Endothelial cell of umbilical vein (primary cell): Measurements from ENCODE around the gene GLIPR1L2. TPM values are rescaled to one million over a fixed set of nuclear protein-coding genes. Genes with fewer than 3 reads are reported as not detected.
A peak's percentile ranks its signal among the peaks of the same experiment; 100 is the strongest.

Experiments
- BruUV-seq: library from RNA; stranded (reverse); fragments of 400-500 nt; replicated peaks from 2 replicates; lab custom pipeline; 2021; lab: Mats Ljungman, UMichigan
- CTCF ChIA-PET: fragments of 300-600, 350-600 bp; sonication (Branson Sonifier 250); formaldehyde crosslinking; loops from one replicate; lab custom pipeline; 2021; ENCODE audit warnings: antibody characterized with exemption, inconsistent platforms; lab: Charles Lee
- POLR2A ChIA-PET: fragments of 300-600, 350-600 bp; sonication (Branson Sonifier 250); formaldehyde crosslinking; loops from one replicate; lab custom pipeline; 2021; ENCODE audit warnings: antibody characterized with exemption, inconsistent platforms; lab: Charles Lee
- DNase-seq: peaks from one replicate; pipeline ENCODE4 v3.0.0-alpha.2; 2011; ENCODE audit warnings: low read depth, low spot score
- FAIRE-seq: peaks from 2 replicates; lab custom pipeline; 2011; peaks lifted over from hg19 to GRCh38; lab: Jason Lieb, UNC
- H2AFZ ChIP-seq: 2 replicates; pipeline ENCODE4 v1.6.0; 2012; ENCODE audit warnings: low read depth, low read length, control low read depth, inconsistent platforms
- H3K27ac ChIP-seq: 2 replicates; pipeline ENCODE4 v1.5.1; 2011; ENCODE audit warnings: low read depth, mild to moderate bottlenecking, control low read depth, low read length, moderate library complexity; ENCODE audit not compliant: insufficient read depth
- H3K27me3 ChIP-seq, 2 experiments: 2 replicates each; pipeline versions ENCODE4 v1.6.0 to v1.6.1; 2011; ENCODE audit warnings: low read length in 2 of 2, mixed read lengths in 1 of 2; ENCODE audit not compliant: control insufficient read depth in 2 of 2, insufficient read depth in 2 of 2
- H3K36me3 ChIP-seq, 2 experiments: 2 replicates in 1 of 2; 3 replicates in 1 of 2; pipeline ENCODE4 v1.5.1; 2011; ENCODE audit warnings: low read length in 2 of 2, mild to moderate bottlenecking in 1 of 2, moderate library complexity in 1 of 2; ENCODE audit not compliant: control insufficient read depth in 2 of 2, insufficient read depth in 2 of 2; ENCODE audit errors: extremely low read depth in 1 of 2
- H3K4me1 ChIP-seq: 3 replicates; pipeline ENCODE4 v1.5.1; 2011; ENCODE audit warnings: mild to moderate bottlenecking, low read length; ENCODE audit not compliant: control insufficient read depth, insufficient read depth; ENCODE audit errors: extremely low read depth
- H3K4me2 ChIP-seq: 2 replicates; pipeline ENCODE4 v1.6.1; 2011; ENCODE audit warnings: low read length, control low read depth, mixed read lengths; ENCODE audit not compliant: insufficient read depth
- H3K4me3 ChIP-seq, 3 experiments: fragments of 200-600 bp in 1 of 3; sonication (generic), shearing (Covaris generic) in 1 of 3; replicated peaks in 1 of 3; 2 replicates each; pipeline ENCODE4 v1.5.1; 2011 to 2016; ENCODE audit warnings: control low read depth in 3 of 3, low read length in 3 of 3, mild to moderate bottlenecking in 2 of 3, inconsistent platforms in 1 of 3, low read depth in 1 of 3, moderate library complexity in 1 of 3; ENCODE audit not compliant: insufficient read depth in 1 of 3
- H3K79me2 ChIP-seq: 2 replicates; pipeline ENCODE4 v1.6.0; 2012; ENCODE audit warnings: low read length, inconsistent platforms; ENCODE audit not compliant: control insufficient read depth, insufficient read depth
- H3K9ac ChIP-seq: replicated peaks from 2 replicates; pipeline ENCODE3; 2011; ENCODE audit warnings: low read length, control low read depth; ENCODE audit not compliant: insufficient read depth; ENCODE audit errors: extremely low read depth
- H3K9me1 ChIP-seq: replicated peaks from 3 replicates; pipeline ENCODE4 v1.6.0; 2011; ENCODE audit warnings: mild to moderate bottlenecking, low read length; ENCODE audit not compliant: control insufficient read depth, insufficient read depth; ENCODE audit errors: extremely low read depth
- H3K9me3 ChIP-seq: replicated peaks from 2 replicates; pipeline ENCODE4 v1.5.1; 2012; ENCODE audit warnings: low read length, inconsistent platforms; ENCODE audit not compliant: control insufficient read depth, insufficient read depth
- H4K20me1 ChIP-seq: replicated peaks from 2 replicates; pipeline ENCODE3; 2011; ENCODE audit warnings: mild to moderate bottlenecking, low read length; ENCODE audit not compliant: control insufficient read depth, insufficient read depth; ENCODE audit errors: extremely low read depth
- CTCF ChIP-seq, 2 donors: IDR thresholded peaks; 1 replicate in 1 of 2; 2 replicates in 1 of 2; pipeline ENCODE4 v1.5.1; 2011; ENCODE audit warnings: low read length in 2 of 2, mild to moderate bottlenecking in 2 of 2, moderate library complexity in 2 of 2, control low read depth in 1 of 2, inconsistent platforms in 1 of 2, low read depth in 1 of 2; ENCODE audit not compliant: insufficient read depth in 1 of 2; ENCODE audit errors: extremely low read depth in 1 of 2
- FOS ChIP-seq: IDR thresholded peaks from 2 replicates; pipeline ENCODE4 v1.6.1; 2011; ENCODE audit warnings: mild to moderate bottlenecking, low read length, moderate library complexity, borderline replicate concordance; ENCODE audit not compliant: insufficient read depth
- MYC ChIP-seq: IDR thresholded peaks from one replicate; pipeline ENCODE4 v1.6.1; 2011; ENCODE audit warnings: mild to moderate bottlenecking, low read depth, low read length
- dilution Hi-C: fragments of 300-500 bp; cut with MboI; formaldehyde crosslinking; loops from one replicate; pipeline ENCODE4 v1.15.0; 2019; ENCODE audit warnings: low sequenced_read_pairs; ENCODE audit not compliant: extremely low pct_ligation_motif_present
- intact Hi-C: fragments of 100-400 bp; cut with micrococcal nuclease; formaldehyde crosslinking; loops from one replicate; pipeline ENCODE4 v1.10.0; 2022
- polyA plus RNA-seq, 4 experiments: library from polyadenylated mRNA; depleted of rRNA in 3 of 4; stranded (reverse) in 3 of 4; unstranded in 1 of 4; fragments of >200 nt; gene quantifications; 2 replicates each; pipeline versions ENCODE4 v1.2.1 to v1.2.3, GENCODE V29; 2011 to 2012; ENCODE audit warnings: missing spikeins in 1 of 4
- total RNA-seq: library from RNA; stranded (reverse); gene quantifications from 2 replicates; pipeline ENCODE4 v1.2.3, GENCODE V29; 2021

Gene GLIPR1L2
- total and polyA plus RNA-seq, 2 donors (not counting 3 experiments of a cell fraction or from before 2014, with no cell fraction given) = 0.07 TPM; not detected in 1

GRCh38 chr12:75432924-75433323, 42.0 kb downstream of the GLIPR1L2 start:
- H3K9me1 ChIP-seq = no peaks in the 10 kb centered on the region
- no peaks in the 10 kb centered on the region for H3K79me2 ChIP-seq
- no peaks in the 10 kb centered on the region for H3K4me1 ChIP-seq
- no peak overlapping the region for H3K4me2 ChIP-seq
- POLR2A ChIA-PET = no interaction called here
- no peak overlapping the region for H2AFZ ChIP-seq
- H3K27me3 ChIP-seq = no peaks in the 10 kb centered on the region
- BruUV-seq = no TSS peak
- no peaks in the 10 kb centered on the region for H4K20me1 ChIP-seq
- intact Hi-C loops (no loop called here), dilution Hi-C loops (no loop called here)
- CTCF ChIA-PET = interaction anchor here (1.2 to 1.3 kb wide), 4 partner anchors 10 to 51 kb away, joined by 3 to 5 read pairs (median 4); partner anchors contain the start of gene GLIPR1L2
- no peak overlapping the region for H3K4me3 ChIP-seq
- no peak for DNase-seq
- no peak overlapping the region for H3K27ac ChIP-seq
- peak; percentile 48 for FAIRE-seq
- no peaks in the 10 kb centered on the region for H3K36me3 ChIP-seq
- TF ChIP-seq FOS = no peak
- no peak for TF ChIP-seq MYC
- H3K9me3 ChIP-seq = no peaks in the 10 kb centered on the region
- H3K9ac ChIP-seq = no peak overlapping the region

- H2AFZ ChIP-seq = no peak overlapping the region
- dilution Hi-C loops = no loop called here
- H3K27ac ChIP-seq = no peak overlapping the region
- H3K9ac ChIP-seq = no peak overlapping the region
- ChIA-PET POLR2A (interaction anchor here (0.8 kb wide), 1 partner anchor 47 kb away, joined by 3 read pairs; the partner anchor contains the start of gene GLIPR1L2), CTCF (interaction anchor here (0.6 to 2.2 kb wide), 21 partner anchors 9 to 1149 kb away, joined by 3 to 17 read pairs (median 4); partner anchors contain the start of genes GLIPR1, GLIPR1L1 and GLIPR1L2)
- H3K79me2 ChIP-seq = no peaks in the 10 kb centered on the region
- TF ChIP-seq CTCF (IDR thresholded peaks at IDR 0.05; ENCODE audit: extremely low read depth in 1 of 2, insufficient read depth in 1 of 2, low read depth in 1 of 2, low read length in 2 of 2) (peak; percentile 16 to 39), MYC (no peak)
- peak; percentile 42 for DNase-seq
- intact Hi-C loops = loop anchor here (1.0 to 2.0 kb wide), 2 partner anchors 51 to 68 kb away; no protein-coding TSS in a partner anchor
- H4K20me1 ChIP-seq = no peaks in the 10 kb centered on the region
- no peaks in the 10 kb centered on the region for H3K9me1 ChIP-seq
- no peaks in the 10 kb centered on the region for H3K9me3 ChIP-seq
- H3K27me3 ChIP-seq = no peaks in the 10 kb centered on the region
- BruUV-seq = no TSS peak
- no peaks in the 10 kb centered on the region for H3K4me1 ChIP-seq
- H3K36me3 ChIP-seq = no peaks in the 10 kb centered on the region
- no peak overlapping the region for H3K4me2 ChIP-seq
- H3K4me3 ChIP-seq = no peak overlapping the region
- FAIRE-seq = peak; percentile 73
Measured at GRCh38 chr12:75437564-75437963, 46.7 kb downstream of the GLIPR1L2 start.
